Raji (cell line): ENCODE results near the gene DAB2IP.

Source experiments
- POLR2A ChIP-seq: IDR thresholded peaks from 2 replicates; pipeline ENCODE4 v1.6.1; 2011; ENCODE audit warnings: low read depth, low read length, control low read depth; ENCODE audit not compliant: insufficient read depth

Gene DAB2IP

GRCh38 chr9:121666294-121666693 is 14.9 kb downstream of the DAB2IP start:
- no peak for TF ChIP-seq POLR2A

DNA sequence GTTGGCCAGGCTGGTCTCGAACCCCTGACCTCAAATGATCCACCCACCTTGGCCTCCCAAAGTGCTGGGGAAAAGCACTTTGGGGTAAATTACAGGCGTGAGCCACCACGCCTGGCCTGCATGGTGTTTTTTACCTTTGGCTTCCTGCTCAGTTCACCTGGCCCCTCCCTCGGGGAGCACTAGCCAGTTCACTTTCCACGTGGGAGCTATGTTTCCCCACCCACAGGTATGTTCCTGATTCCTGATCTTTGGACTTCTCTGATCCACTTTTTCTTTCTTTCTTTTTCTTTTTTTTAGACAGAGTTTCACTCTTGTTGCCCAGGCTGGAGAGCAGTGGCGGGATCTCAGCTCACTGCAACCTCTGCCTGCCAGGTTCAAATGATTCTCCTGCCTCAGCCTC is 15.8 kb downstream of the DAB2IP start:
- TF ChIP-seq POLR2A, result no peak

- TF ChIP-seq POLR2A, result no peak
Measured at GRCh38 chr9:121667890-121668289, 16.5 kb downstream of the DAB2IP start.

DNA sequence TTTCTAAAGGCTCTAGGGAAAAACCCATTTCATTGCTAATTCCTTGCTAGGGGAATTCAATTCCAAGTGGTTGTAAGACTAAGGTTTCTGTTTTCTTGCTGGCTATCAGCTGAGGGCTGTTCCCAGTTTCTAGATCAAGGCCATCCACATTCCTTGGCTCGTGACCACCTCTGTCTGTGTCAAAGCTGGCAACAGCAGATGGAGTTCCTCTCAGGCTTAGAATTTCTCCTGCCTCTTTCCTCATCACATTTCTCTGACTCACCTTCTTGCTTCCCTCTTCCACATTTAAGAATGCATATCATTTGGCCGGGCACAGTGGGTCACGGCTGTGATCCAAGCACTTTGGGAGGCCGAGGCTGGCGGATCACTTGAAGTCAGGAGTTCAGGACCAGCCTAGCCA is 19.0 kb downstream of the DAB2IP start:
- no peak for TF ChIP-seq POLR2A

GRCh38 chr9:121671612-121672155 is 20.2 kb downstream of the DAB2IP start:
- no peak for TF ChIP-seq POLR2A

- TF ChIP-seq POLR2A, result no peak
Measured at GRCh38 chr9:121672213-121672612, 20.8 kb downstream of the DAB2IP start.

- no peak for TF ChIP-seq POLR2A
Measured at GRCh38 chr9:121672986-121673385, 21.6 kb downstream of the DAB2IP start.

GRCh38 chr9:121673576-121673975 is 22.1 kb downstream of the DAB2IP start:
- no peak for TF ChIP-seq POLR2A

DNA sequence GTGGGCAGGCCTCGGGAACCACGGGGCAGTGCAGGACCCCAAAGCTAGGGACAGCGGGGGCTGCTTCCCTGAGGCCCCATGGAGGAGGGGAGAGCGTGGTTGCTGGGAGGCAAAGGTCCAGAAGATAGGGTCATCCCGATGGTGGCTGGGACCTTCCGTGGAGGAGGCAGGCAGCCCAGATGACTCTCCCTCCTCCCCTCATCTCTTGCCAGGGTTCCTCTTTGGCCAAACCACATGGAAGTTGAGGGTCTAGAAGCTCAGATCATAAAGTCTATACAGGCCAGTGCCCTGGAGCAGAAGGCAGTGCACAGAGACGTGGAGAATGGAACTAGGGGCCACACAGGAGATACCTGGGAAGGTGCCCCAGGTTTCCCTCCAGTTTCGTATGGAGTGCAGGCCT is 22.6 kb downstream of the DAB2IP start:
- TF ChIP-seq POLR2A, result no peak

- no peak for TF ChIP-seq POLR2A
Measured at GRCh38 chr9:121674952-121675351, 23.5 kb downstream of the DAB2IP start.

GRCh38 chr9:121675381-121675780 is 23.9 kb downstream of the DAB2IP start:
- no peak for TF ChIP-seq POLR2A

DNA sequence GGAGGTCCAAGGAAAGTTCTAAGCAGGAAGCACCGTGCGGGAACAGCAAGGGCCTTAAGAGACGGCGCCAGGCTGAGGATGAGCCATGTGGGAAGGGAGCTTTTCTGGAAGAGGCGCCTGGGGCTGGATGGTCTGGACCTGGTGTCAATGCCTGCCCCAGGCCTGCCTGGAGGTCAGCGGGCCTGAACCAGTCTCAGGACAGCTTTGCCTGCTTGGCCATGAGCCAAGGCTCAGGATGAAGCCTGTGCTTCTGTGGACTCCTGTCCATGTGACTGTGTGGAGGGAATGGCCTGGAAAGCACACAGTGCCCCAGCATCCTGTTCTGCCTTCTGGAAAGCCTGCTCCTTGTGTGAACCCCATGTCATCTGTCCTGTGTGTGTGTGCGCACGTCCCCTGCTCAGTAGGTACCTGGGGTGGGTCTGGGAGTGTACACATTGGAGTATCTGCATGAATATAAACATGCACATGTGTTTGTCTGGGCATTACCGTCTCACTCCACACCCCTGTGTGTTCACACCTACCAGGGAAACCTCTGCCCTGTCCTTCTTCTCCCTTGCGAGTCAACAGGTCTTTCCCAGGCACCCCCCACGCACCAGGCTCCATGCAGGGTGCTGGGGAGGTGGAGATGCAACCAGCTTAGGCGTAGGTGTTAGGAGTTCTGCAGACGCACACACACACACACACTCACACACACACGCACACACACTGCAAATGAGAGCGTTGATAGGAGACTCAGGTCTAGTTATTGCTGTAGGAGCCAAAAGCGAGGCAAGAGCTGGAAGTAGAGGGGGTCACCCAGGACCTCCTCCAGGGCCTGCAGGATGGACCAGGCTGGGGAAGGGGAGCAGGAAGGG is 24.8 kb downstream of the DAB2IP start:
- no peak for TF ChIP-seq POLR2A

DNA sequence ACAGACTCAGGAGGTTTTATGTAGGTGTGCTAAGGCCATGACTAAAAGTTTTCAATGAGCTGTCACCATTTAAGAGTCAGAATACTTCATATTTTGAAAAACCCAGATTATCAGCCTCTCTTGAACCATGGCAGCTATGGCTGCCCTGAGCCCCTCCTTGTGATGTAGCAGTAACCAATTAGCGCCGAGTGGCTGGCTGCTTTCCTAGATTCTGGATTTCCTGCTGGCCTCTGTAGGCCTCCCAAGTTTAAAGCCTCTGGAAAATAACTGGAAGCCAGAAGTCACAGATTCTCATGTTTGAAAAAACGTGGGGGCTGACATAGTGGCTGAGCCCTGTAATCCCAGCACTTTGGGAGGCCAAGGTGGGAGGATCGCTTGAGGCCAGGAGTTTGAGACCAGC is 25.5 kb downstream of the DAB2IP start:
- no peak for TF ChIP-seq POLR2A

DNA sequence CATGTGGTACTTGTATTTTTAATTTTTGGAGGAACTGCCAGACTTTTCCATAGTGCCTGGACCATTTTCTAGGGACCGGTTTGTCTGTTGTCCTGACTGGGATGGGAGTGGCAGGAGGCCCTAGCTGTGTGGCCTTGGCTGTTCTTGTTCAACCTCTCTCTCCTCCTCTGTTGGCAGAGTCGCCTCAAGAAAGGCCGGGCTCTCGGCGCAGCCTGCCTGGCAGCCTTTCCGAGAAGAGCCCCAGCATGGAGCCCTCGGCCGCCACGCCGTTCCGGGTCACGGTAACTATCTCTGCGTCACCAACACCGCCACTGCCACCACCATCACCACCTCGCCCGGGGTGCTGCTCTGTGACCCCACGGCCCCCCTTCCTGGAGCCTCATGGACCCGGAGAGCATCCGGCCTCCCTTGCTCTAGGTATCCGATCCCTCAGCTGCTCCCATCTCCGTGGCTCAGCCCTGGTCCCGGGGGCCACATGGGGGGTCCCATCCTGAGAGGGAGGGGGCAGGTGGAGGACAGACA is 27.1 kb downstream of the DAB2IP start:
- no peak for TF ChIP-seq POLR2A

- TF ChIP-seq POLR2A, result no peak
Measured at GRCh38 chr9:121679901-121680635, 28.6 kb downstream of the DAB2IP start.

- TF ChIP-seq POLR2A, result no peak
Measured at GRCh38 chr9:121681404-121681803, 30.0 kb downstream of the DAB2IP start.
